Esophagus squamous epithelium (tissue), 5 donors: Measurements from ENCODE around the gene EBF4. TPM values are rescaled to one million over a fixed set of nuclear protein-coding genes. Genes with fewer than 3 reads are reported as not detected.
A peak's percentile ranks its signal among the peaks of the same experiment; 100 is the strongest.

Source experiments
- DNase-seq: peaks from one replicate; lab custom pipeline; 2025; lab: John Stamatoyannopoulos, UW
- H3K27ac ChIP-seq, 4 donors: fragments of 200-600 bp; sonication (generic); one replicate each; pipeline ENCODE4 v1.5.1; 2016 to 2019; ENCODE audit warnings: mild to moderate bottlenecking in 1 of 4
- H3K27me3 ChIP-seq, 4 donors: fragments of 200-600 bp; sonication (generic); 1 replicate in 3 of 4; 2 replicates in 1 of 4; pipeline versions ENCODE4 v1.5.1 to v1.6.0; 2017 to 2021; ENCODE audit warnings: antibody characterized with exemption in 1 of 4
- H3K36me3 ChIP-seq, 3 donors: fragments of 200-600 bp; sonication (generic); one replicate each; pipeline ENCODE4 v1.5.1; 2016 to 2019
- H3K4me1 ChIP-seq, 3 donors: fragments of 200-600 bp; sonication (generic); one replicate each; pipeline ENCODE4 v1.5.1; 2017 to 2019
- H3K4me3 ChIP-seq, 4 donors: fragments of 200-600 bp; sonication (generic); 1 replicate in 3 of 4; 2 replicates in 1 of 4; pipeline ENCODE4 v1.5.1; 2016 to 2019; ENCODE audit warnings: mild to moderate bottlenecking in 2 of 4, moderate library complexity in 1 of 4
- H3K9me3 ChIP-seq, 3 donors: fragments of 200-600 bp; sonication (generic); one replicate each; pipeline ENCODE4 v1.5.1; 2016 to 2019
- CTCF ChIP-seq, 6 experiments: fragments of 450-650 bp in 4 of 6; fragments of 200-600 bp in 2 of 6; sonication (generic) in 2 of 6; IDR thresholded peaks; one replicate each; pipeline ENCODE4 v1.5.1; 2016 to 2019; ENCODE audit warnings: antibody characterized with exemption in 6 of 6, mild to moderate bottlenecking in 4 of 6, moderate library complexity in 4 of 6
- POLR2A ChIP-seq, 4 donors: fragments of 450-650 bp; IDR thresholded peaks; one replicate each; pipeline ENCODE4 v1.6.1; 2017; ENCODE audit warnings: antibody characterized with exemption in 4 of 4, mild to moderate bottlenecking in 4 of 4, moderate library complexity in 3 of 4
- WGBS, 2 donors: methylation state at CpG; one replicate each; pipeline ENCODE4 v1.1.5; 2018; 5-methylcytosine and 5-hydroxymethylcytosine counted together
- intact Hi-C: fragments of 100-400 bp; cut with DNase I; formaldehyde crosslinking; loops from one replicate; pipeline ENCODE4 v1.15.0; 2022
- total RNA-seq, 4 donors: library from RNA; depleted of rRNA; stranded (reverse); fragments of >200 nt; gene quantifications; one replicate each; pipeline ENCODE4 v1.1.0, GENCODE V29; 2016
- donor health status: DM: yes; HTN: yes; CAD: no.

Gene EBF4
- total RNA-seq, 4 donors from 2014 or later, result 3.2 to 10.4 (median 7.2) TPM

GRCh38 chr20:2742934-2743559 is 50.5 kb downstream of the EBF4 start:
- intact Hi-C loops, result no loop called here
- WGBS, 2 donors, result 13 to 52% methylated on average over 3 to 11 of the region's 12 CpGs
- H3K36me3 ChIP-seq, result no peaks in the 10 kb centered on the region
- TF ChIP-seq CTCF (IDR thresholded peaks at IDR 0.05), result peak; percentile 38 to 87 (median 64)
- TF ChIP-seq POLR2A (IDR thresholded peaks at IDR 0.05), result no peak
- no peak for DNase-seq
- H3K27me3 ChIP-seq, result peaks cover 0 to 13% (median 0%) of the 10 kb centered on the region in 4 donors
- H3K27ac ChIP-seq, result no peak overlapping the region
- no peak overlapping the region for H3K4me3 ChIP-seq
- H3K9me3 ChIP-seq, result no peaks in the 10 kb centered on the region
- peaks cover 0 to 3% (median 0%) of the 10 kb centered on the region in 3 donors for H3K4me1 ChIP-seq

GRCh38 chr20:2745060-2745910 is 52.7 kb downstream of the EBF4 start:
- no peaks in the 10 kb centered on the region for H3K36me3 ChIP-seq
- H3K4me1 ChIP-seq, result peaks cover 0 to 6% (median 0%) of the 10 kb centered on the region in 3 donors
- 64 to 72% methylated on average over 7 to 9 of the region's 12 CpGs for WGBS, 2 donors
- TF ChIP-seq POLR2A (IDR thresholded peaks at IDR 0.05), result no peak
- no peak for TF ChIP-seq CTCF (IDR thresholded peaks at IDR 0.05)
- no peak overlapping the region for H3K4me3 ChIP-seq
- peaks cover 0 to 29% (median 0%) of the 10 kb centered on the region in 4 donors for H3K27me3 ChIP-seq
- intact Hi-C loops, result no loop called here
- no peak overlapping the region for H3K27ac ChIP-seq
- DNase-seq, result no peak
- no peaks in the 10 kb centered on the region for H3K9me3 ChIP-seq

GRCh38 chr20:2745936-2746635 is 53.5 kb downstream of the EBF4 start:
- DNase-seq, result no peak
- Histone ChIP-seq H3K36me3 (no peaks in the 10 kb centered on the region), H3K4me1 (peaks cover 4 to 14% (median 4%) of the 10 kb centered on the region in 3 donors), H3K4me3 (no peak overlapping the region), H3K9me3 (no peaks in the 10 kb centered on the region), H3K27ac (no peak overlapping the region), H3K27me3 (peaks cover 0 to 33% (median 0%) of the 10 kb centered on the region in 4 donors)
- intact Hi-C loops, result no loop called here
- TF ChIP-seq CTCF (IDR thresholded peaks at IDR 0.05) (no peak), POLR2A (IDR thresholded peaks at IDR 0.05) (no peak)
- 83 to 91% methylated on average over 4 of the region's 4 CpGs for WGBS, 2 donors

- Histone ChIP-seq H3K4me1 (peaks cover 6 to 20% (median 8%) of the 10 kb centered on the region in 3 donors), H3K27me3 (peaks cover 0 to 37% (median 0%) of the 10 kb centered on the region in 4 donors), H3K4me3 (no peak overlapping the region), H3K36me3 (no peaks in the 10 kb centered on the region), H3K27ac (no peak overlapping the region), H3K9me3 (no peaks in the 10 kb centered on the region)
- intact Hi-C loops, result no loop called here
- no peak for TF ChIP-seq POLR2A (IDR thresholded peaks at IDR 0.05)
- WGBS, 2 donors, result 53 to 57% methylated on average over 7 of the region's 8 CpGs
- no peak for DNase-seq
These were observed 54.2 kb downstream of the EBF4 start for GRCh38 chr20:2746636-2747265.

- WGBS, 2 donors, result 79 to 80% methylated on average over 8 of the region's 8 CpGs
These were observed 55.2 kb downstream of the EBF4 start for GRCh38 chr20:2747676-2748235.

More at GRCh38 chr20:2747676-2748235, 55.2 kb downstream of the EBF4 start:
- peaks cover 13 to 30% (median 16%) of the 10 kb centered on the region in 3 donors for H3K4me1 ChIP-seq
- intact Hi-C loops, result no loop called here
- no peak for DNase-seq
- no peaks in the 10 kb centered on the region for H3K36me3 ChIP-seq
- H3K27me3 ChIP-seq, result peaks cover 0 to 41% (median 0%) of the 10 kb centered on the region in 4 donors
- H3K27ac ChIP-seq, result no peak overlapping the region
- H3K9me3 ChIP-seq, result no peaks in the 10 kb centered on the region
- H3K4me3 ChIP-seq, result no peak overlapping the region
- no peak for TF ChIP-seq CTCF (IDR thresholded peaks at IDR 0.05)
- no peak for TF ChIP-seq POLR2A (IDR thresholded peaks at IDR 0.05)
